AML-193 (cell line): Measurements from ENCODE around the gene TTC32.
"Not testable (repeated sequence)": the region's sequence is repeated elsewhere in the genome, so short reads cannot be mapped to it uniquely, and the experiment has no call there.

ENCODE experiments used
- DNase-seq, 2 experiments: peaks; one replicate each; lab custom pipeline; 2025; lab: John Stamatoyannopoulos, UW

The TTC32 gene

GRCh38 chr2:19899985-19900930 is 1.5 kb downstream of the TTC32 start:
- DNase-seq = no peak

- no peak for DNase-seq
Measured at GRCh38 chr2:19898592-19899329, 3.0 kb downstream of the TTC32 start.

DNA sequence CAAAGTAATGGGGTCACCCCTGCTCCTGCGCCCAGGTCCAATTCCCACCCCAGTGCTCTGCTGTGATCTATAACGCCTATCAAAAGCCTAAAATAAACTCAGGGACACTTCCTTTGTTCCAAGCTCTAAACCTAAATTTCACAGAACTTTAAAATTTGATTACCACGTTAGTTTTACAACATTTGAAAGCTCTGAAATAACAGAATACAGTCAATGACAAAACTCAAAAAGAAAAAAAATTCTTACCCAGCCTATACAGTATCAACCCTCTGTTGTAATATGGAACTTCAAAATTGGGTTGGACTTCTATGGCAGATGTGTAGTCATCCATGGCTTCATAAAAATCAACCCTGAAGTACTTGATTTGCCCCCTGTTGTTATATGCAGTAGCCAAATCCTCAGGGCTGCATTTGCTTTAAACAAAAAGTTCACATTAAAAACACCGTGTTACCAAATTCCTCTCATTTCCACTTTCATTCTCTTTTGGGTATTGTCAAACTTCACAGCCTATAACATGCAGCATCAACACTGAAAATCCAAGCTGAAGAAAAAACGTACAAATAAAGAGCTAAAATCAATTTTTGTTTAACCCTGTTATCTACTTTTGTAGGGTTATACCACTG is 4.0 kb downstream of the TTC32 start:
- DNase-seq = no peak

GRCh38 chr2:19895535-19895934 is 6.2 kb downstream of the TTC32 start:
- DNase-seq = no peak

DNA sequence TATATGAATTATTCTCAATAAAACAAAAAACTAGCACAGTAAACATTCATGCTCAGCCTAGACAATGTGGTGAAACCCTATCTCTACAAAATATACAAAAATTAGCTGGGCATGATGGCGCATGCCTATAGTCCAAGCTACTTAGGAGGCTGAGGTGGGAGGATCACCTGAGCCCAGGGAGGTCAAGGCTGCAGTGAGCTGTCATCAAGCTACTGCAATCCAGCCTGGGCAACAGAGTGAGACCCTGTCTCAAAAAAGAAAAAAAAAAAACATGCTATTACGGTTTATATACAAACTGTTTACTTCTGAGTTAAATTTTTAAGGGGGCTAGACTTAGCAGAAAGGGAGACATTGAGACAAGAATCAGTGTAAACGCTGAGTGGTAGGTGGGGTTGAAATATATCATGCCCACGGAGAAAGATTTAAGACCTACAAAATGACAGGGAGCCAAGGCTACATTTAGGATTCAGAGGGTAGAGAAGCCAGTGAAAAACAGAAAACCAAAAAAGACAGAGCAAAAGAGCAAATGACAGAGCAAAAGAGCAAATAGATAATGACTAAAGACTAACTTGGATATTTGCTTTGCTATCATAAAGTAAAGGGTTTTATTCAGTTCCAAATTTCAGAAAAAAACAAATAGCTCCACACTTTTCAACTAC is 7.5 kb downstream of the TTC32 start:
- no peak for DNase-seq

GRCh38 chr2:19893520-19894133 is 8.2 kb downstream of the TTC32 start:
- no peak for DNase-seq

DNA sequence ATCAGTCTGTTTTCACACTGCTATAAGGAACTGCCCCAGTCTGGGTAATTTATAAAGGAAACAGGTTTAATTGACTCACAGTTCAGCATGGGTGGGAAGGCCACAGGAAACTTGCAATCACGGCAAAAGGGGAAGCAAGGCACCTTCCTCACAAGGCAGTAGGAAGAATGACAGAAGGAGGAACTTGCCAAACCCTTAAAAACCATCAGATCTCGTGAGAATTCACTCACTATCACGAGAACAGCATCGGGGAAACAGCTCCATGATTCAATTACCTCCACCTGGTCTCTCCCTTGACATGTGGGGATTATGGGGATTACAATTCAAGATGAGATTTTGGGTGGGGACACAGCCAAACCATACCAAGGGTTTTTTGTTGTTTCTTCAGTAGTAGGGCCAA is 9.8 kb downstream of the TTC32 start:
- DNase-seq = peak; percentile 82 to 86

DNA sequence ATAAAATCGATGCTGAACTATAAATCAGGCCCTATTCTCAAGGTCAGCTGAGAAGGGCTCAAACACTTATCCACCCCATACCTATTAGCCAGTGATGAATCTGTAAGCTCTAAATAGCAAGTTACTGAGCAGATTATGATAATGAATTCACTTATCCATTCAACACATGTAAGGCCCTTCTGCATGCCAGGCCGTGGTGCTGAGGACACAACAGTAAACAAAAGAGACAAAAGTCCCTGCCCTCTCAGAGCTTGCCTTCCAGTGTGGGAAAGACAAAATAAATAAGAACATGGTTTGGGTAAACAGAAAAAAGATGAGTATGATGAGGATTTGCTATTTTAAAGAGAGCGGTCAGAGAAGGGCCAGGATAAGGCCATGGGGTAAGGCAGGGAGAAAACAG is 11.7 kb downstream of the TTC32 start:
- DNase-seq = no peak

DNA sequence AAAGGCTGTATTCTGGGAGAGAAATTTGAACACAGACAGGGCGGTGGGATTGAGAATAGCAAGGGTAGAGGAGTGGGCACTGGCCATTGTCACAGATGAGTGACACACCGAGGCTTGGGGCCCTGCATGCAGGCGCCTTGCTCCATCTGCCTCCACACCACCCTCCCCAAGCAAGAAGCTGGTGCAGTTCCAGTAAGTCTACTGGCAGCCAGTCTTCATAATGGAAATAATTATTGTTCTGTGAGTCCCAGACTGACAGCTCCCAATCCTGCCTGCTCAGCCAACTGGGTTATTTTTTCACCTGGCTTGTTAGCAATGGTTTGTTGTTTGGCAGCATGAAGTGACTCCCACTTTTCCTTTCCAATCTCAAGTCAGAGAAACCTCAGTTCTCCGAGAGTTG is 13.0 kb downstream of the TTC32 start:
- DNase-seq = no peak

DNA sequence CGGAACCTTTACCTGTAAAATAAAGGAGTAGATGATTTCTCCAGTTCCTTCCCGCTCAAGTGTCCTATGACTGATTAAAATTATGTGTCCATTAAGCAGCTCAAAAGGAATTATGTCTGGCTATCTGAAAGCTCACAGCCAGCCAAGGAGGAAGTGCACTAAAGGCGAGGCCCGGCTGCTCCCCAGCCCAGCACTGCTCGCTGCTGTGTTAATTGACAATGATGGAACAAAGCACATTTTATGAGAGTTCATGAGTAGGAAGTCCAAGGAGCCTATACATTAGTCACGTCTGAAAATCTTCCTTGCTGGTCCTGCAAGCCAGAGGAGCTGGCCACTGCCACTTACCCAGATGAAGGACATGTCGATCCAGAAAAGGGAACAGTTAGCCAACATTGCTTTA is 14.3 kb downstream of the TTC32 start:
- no peak for DNase-seq

DNA sequence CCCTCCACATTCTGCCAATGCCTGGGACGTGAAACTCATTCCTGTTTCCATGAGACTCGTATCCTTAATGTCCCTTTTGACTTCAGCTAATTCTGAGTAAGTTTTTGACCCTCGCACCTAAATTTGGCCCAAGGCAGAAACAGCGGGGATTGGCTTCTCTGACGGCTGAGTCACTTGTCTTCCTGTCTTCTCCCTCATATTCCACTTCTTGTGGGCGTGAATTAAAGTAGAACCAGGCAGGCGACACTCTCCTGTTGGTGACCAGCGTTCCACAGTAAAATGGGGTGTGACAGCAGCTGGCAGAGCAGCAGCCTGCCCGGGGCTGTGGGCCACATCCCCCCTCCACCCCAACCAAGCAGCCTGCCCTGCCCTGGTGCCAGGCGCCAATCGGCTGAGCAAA is 15.5 kb downstream of the TTC32 start:
- no peak for DNase-seq

- no peak for DNase-seq
Measured at GRCh38 chr2:19885791-19886190, 16.0 kb downstream of the TTC32 start.

GRCh38 chr2:19883971-19884720 is 17.6 kb downstream of the TTC32 start:
- DNase-seq = no peak

- DNase-seq = no peak
Measured at GRCh38 chr2:19883486-19883885, 18.3 kb downstream of the TTC32 start.

GRCh38 chr2:19882286-19882685 is 19.5 kb downstream of the TTC32 start:
- no peak for DNase-seq

DNA sequence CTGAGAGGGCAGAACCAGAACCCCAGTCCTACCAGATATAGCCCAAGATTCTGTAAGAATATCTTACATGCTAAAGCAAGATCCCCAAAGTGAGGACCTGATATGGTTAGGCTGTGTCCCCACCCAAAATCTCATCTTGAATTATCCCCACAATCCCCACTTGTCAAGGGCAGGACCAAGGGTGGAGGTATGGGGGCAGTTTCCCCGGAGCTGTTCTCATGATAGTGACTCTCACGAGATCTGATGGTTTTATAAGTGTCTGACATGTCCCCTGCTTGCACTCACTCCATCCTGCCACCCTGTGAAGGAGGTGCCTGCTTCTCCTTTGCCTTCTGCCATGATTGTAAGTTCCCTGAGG is 19.9 kb downstream of the TTC32 start:
- no peak for DNase-seq

DNA sequence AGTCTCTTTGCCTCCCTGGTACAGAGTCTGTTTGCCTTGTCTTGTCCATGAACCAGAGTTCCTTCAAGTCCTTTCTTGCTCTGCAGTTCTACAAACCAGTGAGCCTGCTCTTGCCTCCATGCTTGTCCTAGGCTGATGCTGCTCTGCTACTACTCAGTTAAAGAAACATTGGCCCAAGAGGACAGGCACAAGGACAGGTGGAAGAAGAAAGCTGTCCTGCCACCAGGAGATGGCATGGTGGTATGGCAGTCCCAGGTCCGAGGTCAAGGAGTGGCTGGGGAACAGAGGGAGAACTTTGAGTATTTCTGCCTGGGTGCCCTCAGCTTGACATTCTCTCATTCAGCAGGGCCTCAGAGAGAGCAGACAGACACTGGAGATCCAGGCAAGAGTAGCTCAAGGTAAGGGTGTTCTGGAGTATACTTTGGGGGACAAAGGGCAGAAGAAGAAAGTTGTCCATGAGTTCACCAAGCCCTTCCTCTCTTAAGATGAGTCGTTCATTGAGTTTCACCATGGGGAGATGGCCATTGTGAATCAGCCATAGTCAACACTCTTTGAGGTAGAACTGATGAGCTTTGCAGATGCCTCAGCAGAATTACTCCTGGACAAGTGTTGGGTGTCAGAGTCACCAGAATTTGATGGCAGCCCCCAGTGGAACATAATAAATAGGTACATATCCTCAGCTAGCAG is 20.4 kb downstream of the TTC32 start:
- DNase-seq = no peak

DNA sequence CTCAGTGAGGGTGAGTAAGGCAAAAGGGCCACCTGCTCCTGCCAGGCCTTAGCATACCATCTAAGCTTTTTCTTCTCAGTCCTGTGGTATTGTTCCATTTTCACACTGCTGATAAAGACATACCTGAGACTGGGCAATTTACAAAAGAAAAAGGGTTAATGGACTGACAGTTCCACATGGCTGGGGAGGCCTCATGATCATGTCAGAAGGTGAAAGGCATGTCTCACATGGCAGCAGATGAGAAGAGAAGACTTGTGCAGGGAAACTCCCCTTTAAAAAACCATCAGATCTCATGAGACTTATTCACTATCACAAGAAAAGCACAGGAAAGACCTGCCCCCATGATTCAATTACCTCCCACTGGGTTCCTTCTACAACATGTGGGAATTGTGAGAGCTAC is 21.6 kb downstream of the TTC32 start:
- not testable (repeated sequence) for DNase-seq

DNA sequence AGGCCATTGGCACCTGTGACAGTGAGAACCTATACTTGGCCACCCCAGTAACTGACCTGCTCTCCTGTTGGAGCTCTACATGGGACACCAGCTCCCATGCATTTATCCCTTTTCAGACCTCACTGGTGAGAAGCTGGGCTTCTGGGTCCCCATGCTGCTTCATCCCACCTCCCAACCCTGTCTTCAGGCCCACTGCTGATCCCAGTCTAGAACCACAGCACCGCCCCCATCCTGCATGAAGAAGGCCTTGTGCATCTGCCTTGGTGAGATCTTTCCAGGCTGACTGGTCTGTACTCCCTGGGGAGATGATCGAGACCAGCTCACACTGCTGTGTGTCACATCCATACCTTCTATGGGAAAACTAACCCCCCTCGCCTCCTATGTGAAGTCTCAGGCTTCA is 22.7 kb downstream of the TTC32 start:
- no peak for DNase-seq

- no peak for DNase-seq
Measured at GRCh38 chr2:19878268-19879046, 23.3 kb downstream of the TTC32 start.
